ENCODE results near the gene HUS1. TPM values are rescaled to one million over a fixed set of nuclear protein-coding genes. Genes with fewer than 3 reads are reported as not detected.

Gene HUS1
- total RNA-seq = 14.9 and 31.2 TPM in 2 replicates

GRCh38 chr7:47979145-47979831 lies at the start of gene HUS1:
TSS of gene HUS1 (minus strand) at chr7:47979615. CDS start at chr7:47979519, 96 bp downstream.

GRCh38 chr7:48028938-48029337 lies 49.5 kb upstream of the HUS1 start, which contains the start of gene SUN3:
TSS of gene SUN3 (minus strand) at chr7:48029107. CDS start at chr7:48028938, 169 bp downstream.

GRCh38 chr7:47948141-47948790 lies 31.1 kb downstream of the HUS1 start, which contains the start of gene PKD1L1:
TSS of gene PKD1L1 (minus strand) at chr7:47948466. CDS start at chr7:47948440, 26 bp downstream.

Other genes with a start within 250 kb of the HUS1 start
- gene PKD1L1, start 31.1 kb downstream of the HUS1 start, total RNA-seq = 0.32 and 1.2 TPM in 2 replicates
- not detected in 2 replicates for gene SUN3, start 49.5 kb upstream of the HUS1 start, total RNA-seq
- gene C7orf57, start 55.9 kb upstream of the HUS1 start, total RNA-seq = under 0.01 TPM in 1 of 2 replicates, not detected in the other
- 18.7 and 21.8 TPM in 2 replicates for gene UPP1, start 109.7 kb upstream of the HUS1 start, total RNA-seq
- gene ABCA13, start 191.8 kb upstream of the HUS1 start, total RNA-seq = under 0.01 TPM in 2 replicates

Measured in epithelial cell of umbilical artery (primary cell).